ENCODE results near the gene AKNA. TPM values are rescaled to one million over a fixed set of nuclear protein-coding genes. Genes with fewer than 3 reads are reported as not detected.
A peak's percentile ranks its signal among the peaks of the same experiment; 100 is the strongest.

AKNA gene
- total RNA-seq, 1 donor from 2014 or later = 44.9 TPM

DNA sequence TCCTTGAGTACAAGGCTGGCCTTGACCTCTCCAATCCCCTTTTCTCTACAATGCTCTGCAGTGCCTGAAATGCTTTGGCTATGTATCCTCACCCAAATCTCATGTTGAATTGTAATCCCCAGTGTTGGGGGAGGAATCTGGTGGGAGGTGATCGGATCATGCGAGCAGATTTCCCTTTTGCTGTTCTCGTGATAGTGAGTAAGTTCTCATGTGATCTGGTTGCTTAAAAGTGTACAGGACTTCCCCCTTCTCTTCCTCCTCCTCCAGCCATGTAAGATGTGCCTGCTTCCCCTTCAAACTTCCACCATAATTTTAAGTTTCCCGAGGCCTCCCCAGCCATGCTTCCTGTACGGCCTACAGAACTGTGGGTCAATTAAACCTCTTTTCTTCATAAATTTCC is 28.5 kb upstream of the AKNA start:
- DNase-seq (ENCODE audit: low spot score) = no peak

DNA sequence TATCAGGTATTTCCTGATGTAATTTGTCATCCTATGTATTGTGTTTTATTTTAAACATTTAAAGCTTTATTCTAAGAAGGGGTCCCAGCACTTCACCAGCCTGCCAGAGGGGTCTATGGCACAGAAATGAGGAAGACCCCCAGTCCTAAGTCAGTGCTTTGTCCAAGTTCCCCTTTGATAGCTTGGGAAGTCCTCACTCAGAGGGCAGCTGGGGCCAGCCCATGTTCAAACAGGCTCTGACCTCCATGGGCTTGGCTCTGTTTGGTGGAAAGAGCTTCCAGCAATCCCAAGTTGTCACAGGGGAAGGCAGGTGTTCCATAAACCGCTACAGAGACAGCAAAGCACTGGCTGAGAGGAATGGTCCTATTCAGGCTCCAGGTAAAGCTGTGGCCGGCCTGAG is 26.6 kb upstream of the AKNA start:
- DNase-seq (ENCODE audit: low spot score) = no peak

DNA sequence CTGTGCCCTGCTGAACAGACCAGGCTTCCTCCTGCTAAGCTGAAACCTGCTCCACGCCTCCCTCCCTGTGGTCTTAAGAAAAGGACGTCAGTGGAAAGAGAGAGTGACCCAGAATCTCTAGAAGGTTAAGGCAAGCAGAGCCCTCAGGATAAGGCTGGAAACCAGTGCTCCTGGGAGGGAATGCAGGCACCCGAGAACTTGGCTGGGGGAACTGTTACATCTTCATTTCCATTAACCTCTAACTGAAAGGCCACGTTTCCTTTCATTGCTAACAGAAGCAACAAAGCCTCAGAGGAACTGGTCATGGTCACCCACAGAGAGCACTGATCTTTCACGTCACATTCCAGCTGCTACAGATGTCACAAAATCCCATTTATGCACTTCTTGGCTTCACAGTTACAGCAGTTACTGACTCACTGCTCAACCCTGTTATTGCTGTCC is 26.1 kb upstream of the AKNA start:
- DNase-seq (ENCODE audit: low spot score) = no peak

DNA sequence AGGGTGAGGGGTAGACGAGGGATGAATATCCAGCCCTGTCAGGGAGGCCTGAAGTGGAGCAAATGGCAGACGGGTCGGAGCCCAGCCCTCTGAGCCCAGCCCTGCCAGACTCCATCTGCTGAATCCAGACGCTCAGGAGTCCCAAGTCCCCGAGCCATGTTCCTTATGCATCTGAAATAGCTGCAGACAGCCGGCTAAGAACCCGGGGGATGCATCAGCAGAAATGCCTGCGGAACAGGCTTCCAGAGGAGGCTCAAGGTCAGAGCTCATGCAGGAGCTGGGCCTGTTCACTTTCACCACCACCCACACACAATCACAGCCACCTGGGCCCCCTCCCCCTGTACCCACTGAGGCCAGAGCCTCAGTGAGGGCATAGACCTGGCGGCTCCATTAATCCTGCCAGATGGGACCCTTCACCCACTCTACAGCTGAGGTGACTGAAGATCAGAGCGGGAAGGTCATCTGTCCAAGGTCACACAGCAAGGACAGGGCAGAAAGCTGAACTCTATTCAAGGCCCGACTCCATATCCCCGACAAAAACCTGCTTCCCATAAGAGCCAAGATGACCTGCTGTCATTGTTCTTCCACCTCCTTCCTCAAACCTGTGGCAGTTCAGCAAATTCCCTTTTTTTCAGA is 24.4 kb upstream of the AKNA start:
- no peak for DNase-seq (ENCODE audit: low spot score)

DNA sequence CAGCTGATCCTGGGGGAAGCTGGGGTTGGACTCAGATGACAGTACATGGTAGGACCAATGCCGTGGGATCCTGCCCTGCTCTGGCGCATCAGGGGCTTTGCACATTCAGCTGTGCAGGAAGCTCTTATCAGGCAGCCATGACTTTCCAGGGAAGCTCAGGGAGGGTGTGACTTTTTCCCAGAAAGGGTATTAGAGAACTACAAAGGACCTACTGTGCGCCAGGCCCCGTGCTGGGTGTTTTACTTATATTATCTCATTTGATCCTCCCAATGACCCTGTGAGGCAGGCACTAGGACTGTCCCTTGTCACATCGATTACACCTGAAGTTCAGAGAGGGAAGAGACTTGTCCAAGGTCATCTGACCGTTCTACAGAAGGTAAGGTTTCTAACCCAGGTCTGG is 23.7 kb upstream of the AKNA start:
- DNase-seq (ENCODE audit: low spot score) = no peak

DNA sequence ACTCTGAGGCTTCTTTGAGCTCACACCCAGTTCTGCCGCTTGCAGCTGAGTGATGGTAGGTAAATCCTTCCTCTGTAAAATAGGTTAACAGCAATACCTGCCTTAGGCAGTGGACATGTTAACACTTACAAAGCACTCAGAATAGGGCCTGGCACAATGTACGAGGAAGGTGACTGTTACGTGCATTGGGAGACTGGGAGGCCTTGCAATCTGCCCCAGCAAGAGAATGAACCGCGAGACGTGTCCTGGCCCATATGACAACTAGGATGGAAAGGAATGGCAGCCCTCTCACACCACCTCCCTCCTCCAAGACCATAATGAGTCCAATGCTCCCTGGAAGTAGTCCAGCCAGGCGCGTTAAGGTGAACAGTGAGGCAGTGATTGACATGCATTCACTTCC is 23.1 kb upstream of the AKNA start:
- no peak for DNase-seq (ENCODE audit: low spot score)

DNA sequence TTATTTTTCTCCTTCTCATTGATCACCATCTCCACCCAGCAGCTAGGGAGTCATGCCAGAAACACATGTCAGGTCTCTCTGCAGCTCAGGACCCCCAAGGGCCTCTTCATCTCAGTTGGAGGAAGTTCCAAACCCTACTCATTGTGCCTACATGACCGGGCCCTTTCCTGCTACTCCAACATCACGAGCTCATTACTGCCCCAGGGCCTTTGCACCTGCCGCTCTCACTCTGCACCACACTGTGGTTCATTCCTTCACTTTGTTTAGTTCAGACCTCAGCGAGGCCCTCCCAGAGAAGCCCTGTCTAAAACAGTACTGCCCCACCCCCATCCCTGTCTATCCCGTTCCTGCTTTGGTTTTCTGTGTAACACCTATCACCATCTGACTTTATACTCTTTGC is 22.1 kb upstream of the AKNA start:
- no peak for DNase-seq (ENCODE audit: low spot score)

DNA sequence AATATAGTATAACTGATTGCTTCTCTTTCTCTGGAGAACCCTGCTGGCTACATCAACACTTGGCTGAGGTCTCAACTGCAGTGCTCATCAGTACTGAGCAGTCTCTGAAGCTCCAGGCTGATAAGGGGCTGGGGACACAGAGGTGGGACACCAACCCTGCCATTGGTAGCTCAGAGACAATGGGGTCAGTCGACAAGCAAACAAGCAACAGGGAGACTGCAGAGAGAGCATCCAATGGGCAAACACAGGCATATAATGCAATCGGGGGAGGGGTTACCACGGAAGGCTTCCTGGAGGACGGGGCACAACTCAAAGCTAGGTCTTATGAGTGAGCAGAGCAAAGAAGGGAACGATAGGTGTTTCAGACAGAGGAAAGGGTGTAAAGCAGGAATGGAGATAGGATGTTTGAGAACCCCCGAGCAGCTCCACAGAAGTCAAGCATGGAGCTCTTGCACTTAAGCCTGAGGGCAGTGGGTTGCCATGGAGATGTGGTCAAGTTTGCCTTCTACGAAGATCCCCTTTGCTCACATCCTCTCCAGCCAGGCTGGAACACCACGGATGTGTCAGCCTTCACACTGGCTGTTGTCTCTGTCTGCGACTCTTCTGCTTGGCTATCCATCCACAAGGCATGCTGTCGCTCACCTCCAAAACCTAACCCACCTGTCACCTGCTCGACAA is 21.5 kb upstream of the AKNA start:
- DNase-seq (ENCODE audit: low spot score) = no peak

DNA sequence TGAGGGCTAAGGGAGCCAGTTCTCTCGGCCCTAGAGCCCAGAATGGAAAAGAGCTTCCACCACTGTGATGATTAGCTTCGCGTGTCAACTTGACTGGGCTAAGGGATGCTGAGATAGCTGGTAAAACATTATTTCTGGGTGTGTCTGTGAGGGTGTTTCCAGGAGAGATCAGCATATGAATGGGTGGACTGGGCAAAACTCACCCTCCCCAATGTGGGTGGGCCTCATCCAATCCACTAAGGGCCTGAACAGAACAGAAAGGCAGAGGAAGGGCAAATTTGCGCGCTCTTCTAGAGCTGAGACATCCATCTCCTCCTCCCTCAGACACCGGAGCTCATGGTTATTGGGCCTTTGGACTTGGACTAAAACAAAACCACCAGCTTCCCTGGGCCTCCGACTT is 20.9 kb upstream of the AKNA start:
- DNase-seq (ENCODE audit: low spot score) = no peak

DNA sequence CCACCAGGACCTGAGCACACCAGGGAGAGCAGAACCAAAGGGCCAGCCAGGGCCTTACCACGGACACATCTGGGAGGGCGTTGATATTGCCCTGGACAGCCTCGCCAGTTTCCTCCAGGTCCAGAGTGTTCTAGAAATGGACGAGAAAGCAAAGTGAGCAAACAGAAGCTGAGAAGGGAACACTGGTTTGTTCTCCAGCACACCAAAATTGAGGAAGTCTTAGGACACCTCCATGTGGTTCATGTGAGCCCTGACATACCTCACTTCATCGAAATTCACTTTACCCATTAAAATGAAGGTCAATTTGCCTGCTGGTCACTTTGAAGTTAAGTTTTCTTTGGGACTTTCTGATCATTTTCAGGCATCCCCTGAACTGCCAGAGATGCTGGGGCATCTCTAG is 20.1 kb upstream of the AKNA start:
- no peak for DNase-seq (ENCODE audit: low spot score)

DNA sequence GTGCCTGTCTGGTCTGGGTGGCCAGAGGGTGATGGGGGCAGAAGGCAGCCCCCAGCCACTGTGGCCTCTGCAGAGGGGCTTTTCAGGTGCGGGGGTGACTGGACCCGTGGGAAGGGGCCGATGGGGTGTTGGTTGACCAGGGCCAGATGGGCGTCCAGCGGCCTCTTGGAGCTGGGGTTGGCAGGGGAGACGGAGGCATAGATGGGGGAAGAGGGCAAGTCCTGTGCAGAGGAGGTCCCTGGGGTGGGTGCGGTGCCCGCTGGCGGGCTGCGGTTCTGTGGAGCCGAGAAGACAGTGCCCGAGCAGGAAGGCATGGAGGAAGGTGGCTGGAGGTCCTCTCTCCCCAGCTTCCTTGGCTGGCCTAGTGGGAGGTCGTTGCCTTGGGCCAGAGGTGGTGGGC is 18.7 kb upstream of the AKNA start:
- DNase-seq (ENCODE audit: low spot score) = no peak

DNA sequence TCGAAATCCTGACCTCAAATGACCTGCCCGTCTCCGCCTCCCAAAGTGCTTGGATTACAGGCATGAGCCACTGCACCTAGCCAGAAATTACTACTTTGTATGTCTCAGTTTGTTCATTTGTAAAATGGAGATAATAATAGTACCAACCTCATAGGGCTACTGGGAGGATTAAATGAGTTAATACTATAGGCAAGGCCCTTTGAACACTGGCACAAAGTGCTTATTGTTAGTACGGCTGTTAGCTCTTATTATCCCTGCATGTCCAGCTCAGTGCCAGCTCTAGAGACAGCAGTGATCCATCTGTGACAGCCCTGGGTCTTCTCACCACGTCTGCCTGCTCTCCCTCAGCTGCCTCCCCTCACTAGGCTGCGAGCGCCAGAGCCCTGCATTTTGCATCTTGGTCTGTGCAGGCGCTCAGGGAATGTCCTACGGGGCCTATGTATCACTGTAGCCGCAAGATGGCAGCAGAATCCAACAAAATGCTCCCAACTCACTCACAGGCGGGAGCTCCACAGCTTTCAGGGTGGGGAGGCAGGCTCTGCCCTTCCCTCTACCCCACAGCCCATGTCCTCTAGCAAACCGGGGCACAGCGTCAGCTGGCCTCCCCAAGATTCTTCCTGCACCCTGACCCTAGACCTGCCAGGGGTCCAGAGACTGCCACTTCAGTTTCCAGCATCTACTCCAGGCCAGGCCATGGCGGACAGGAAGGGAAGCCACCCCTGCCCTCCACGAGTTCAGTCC is 17.7 kb upstream of the AKNA start:
- DNase-seq (ENCODE audit: low spot score) = no peak

DNA sequence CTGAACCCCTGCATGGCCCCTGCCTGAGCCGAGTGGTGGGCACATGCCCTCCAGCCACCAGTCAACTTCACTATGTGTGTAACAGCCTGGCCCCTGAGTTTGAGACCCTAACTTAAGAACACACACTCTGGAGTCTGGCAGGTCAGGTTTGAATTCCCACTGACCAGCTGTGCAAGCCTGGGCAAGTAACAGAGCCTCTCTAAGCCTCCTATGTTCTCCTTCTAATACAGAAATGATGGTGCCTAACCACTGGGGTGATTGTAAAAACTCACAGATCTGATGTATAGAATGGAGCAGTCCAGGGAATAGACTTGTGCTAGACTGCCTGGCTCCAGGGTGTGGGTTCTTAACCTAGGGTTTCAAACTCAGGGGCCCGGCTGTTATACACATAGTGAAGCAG is 16.7 kb upstream of the AKNA start:
- no peak for DNase-seq (ENCODE audit: low spot score)

DNA sequence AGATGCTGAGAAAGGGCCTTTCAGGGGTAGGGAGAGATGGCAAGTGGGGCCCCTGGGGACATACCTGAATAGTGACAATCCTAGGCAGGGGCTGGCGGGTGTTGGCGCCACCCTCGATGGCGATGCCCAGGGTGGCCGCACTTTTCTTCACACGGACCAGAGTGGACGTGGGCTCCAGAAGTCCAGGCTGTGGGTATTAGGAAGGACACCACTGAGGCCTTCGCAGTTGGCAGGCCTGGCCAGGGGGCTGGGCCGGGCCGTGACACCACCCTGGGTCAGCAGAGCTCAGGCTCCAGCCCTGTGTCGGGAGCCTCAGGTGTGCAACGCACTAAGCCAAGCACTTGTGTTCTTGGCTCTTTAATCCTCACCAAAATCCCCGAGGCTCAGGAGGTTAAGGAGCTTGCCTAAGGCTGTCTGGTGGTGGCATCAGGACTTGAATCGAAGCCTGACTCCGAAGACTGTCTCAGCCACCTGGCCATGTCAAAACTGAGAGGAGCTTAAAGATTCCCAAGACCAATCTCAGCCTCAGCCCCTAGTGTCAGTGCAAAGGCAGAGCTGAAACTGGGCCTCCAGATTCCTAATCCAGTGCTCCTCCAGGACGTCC is 15.5 kb upstream of the AKNA start:
- no peak for DNase-seq (ENCODE audit: low spot score)

DNA sequence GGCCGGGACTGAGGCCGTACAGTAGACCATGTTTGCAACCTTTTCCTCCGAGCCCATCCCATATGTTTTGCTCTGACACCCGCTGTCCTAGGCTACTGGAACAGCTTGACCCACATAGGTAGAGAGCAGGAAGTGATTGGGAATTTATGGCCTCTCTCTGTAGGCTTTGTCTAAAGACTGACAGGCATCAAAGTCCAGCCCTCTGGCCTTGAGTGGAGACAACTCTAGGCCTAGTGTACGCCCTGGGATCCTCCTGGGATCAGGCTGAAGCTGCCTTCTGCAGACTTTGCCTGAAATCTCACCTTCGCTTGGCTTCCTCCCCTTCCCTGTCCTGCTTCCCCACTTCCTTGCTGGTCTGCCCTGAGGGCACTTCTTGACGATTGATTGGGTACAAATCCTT is 13.6 kb upstream of the AKNA start:
- no peak for DNase-seq (ENCODE audit: low spot score)

DNA sequence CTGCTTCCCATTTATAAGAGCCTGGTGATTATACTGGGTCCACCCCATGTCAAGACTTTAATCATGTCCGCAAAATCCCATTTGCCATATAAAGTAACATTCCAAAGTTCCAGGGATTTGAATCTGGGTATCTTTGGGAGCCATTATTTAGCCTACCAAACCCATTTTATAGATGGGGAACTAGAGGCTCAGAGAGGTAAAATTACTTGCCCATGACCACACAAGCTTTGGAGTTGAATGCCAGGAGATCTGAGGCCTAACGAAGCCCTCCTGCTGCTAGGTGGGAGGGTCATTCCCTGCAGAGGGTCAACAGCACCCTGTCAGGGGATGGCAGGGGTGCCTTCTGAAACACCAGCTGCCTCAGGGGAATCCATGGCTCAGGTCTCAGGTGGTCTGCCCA is 13.0 kb upstream of the AKNA start:
- DNase-seq (ENCODE audit: low spot score) = no peak

DNA sequence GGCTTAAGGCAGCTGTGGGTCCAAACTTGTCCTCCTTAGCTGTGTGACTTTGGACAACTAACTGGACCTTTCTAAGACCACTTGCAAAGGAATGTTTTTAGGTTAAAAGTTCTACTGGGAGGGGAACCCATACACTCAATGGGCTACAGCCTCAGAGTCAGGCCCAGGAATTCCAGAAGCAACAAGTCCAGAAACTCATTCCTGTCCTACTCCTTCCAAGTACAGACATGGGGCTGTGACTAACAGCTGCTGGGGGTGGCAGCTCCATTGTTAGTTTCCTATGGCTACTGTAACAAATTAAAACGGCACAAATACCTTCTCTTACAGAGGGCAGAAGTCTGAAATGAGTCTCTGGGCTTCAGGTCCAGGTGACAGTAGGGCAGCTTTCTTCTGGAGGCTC is 12.4 kb upstream of the AKNA start:
- no peak for DNase-seq (ENCODE audit: low spot score)

DNA sequence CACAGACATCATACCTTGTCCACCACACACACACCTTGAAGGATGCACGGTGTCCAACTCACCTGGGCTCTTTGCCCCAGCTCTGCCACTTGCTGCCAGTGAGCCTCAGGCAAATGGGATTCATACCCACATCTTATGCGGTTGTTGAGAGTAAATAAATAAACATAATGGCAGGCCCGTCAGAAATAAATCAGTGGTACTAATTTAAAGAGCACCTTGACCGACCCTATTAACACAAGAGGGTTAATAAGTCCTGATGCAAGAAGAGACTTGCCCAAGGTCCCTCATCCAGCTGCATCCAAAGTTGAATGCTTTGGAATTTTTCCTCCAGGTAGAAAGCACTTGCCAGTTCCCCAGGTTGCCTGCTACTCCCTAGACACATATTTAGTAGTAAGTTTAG is 11.6 kb upstream of the AKNA start:
- DNase-seq (ENCODE audit: low spot score) = no peak

DNA sequence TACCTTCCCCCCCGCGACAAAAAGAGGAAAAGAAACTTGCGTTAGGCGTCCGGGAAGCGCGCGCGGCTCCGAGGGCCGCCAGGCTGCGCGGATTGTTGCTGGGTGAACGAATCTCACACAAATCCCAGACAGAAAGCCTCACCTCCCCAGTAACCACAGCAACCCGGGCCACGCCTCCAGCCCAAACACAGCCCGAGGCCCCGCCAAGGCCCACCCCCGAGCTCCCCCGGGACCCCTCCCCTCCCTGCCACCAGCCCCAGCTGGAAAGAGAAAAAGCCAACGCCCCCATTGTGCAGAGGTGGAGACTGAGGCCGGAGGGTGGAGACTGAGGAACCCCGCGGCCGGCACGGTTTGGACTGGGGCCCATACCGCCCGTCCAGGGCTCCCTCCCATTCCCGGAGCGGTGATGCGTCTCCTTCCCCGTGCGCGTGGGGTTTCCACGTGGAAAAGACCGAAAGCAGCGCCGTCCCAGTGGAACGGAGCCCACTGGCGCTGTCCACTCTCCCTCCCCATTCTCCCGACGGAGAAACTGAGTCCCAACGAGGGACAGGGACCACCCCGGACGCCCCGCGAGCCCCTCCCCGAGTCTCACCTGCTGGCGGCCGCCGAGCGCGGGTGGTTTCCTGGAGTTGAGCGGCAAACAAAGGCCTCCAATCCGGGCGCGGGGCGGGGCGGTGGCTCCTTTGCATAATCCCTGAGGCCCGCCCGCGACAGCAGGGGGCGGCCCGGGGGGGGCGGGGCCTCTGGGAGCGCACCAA is 10.2 kb upstream of the AKNA start:
- DNase-seq (ENCODE audit: low spot score) = peak; percentile 99

DNA sequence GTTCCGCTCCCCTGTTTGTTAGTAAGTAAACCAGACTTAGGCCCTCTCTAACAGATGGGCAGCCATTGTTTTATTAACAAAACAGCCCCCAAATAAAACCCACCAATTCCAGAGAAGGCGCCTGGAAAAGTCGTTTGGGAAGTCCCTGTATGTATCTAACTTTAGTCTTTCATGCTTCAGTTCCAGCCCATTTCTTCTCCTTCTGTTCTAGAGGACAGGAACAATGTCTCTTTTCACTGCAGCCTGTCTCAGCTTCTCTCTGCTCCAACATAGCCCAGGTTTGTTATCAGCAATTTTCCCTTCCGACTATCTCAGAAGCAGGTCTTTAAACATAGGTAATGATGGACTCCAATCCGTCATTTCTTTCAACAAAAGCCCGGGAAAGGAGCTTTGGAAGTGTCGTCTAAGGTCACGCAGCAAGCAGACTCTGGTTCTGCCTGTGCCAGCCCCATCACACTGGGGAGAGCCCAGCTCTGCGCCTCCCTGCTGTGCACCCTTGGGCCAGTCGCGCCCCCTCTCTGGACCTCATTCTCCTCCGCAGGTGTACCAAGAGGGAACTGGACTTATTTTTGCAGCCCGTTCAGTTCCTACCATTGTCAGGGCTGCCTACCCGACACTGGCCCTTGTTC is 9.6 kb upstream of the AKNA start:
- DNase-seq (ENCODE audit: low spot score) = no peak

DNA sequence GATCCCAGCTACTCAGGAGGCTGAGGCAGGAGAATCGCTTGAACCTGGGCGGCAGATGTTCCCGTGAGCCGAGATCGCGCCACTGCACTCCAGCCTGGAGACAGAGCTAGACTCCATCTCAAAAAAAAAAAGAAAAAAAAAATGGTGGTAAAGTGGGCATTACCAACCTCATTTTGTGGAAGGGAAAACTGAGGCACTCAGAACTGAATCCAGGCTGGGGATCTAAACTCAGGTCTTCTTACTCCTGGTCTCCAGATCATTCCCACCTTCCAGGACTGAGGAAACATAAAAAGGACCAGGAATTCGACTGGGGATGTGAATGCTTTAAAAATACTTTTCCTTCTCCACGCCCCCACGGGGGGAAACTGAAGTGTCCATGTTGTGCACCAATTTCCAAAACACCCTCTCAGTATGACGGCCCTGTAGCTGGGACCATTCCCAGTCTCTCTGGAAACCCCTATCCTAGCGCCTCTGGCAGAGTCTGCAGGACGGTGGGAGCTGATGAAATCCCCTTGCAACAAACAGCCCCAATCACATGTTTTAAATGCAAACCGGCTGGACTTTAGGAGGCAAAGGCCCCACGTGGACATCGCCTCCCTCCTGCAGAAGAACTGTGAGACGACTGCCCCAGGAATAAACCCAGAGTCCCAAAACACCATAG is 8.9 kb upstream of the AKNA start:
- no peak for DNase-seq (ENCODE audit: low spot score)
